Skin of body (tissue), 2 donors: ENCODE results near the gene CYP4F22. TPM values are rescaled to one million over a fixed set of nuclear protein-coding genes. Genes with fewer than 3 reads are reported as not detected.
"Not testable (repeated sequence)": the region's sequence is repeated elsewhere in the genome, so short reads cannot be mapped to it uniquely, and the experiment has no call there.

ENCODE experiments used
- DNase-seq: peaks from one replicate; lab custom pipeline; 2025; lab: John Stamatoyannopoulos, UW
- total RNA-seq: library from RNA; depleted of rRNA; stranded (reverse); fragments of >200 nt; gene quantifications from one replicate; pipeline ENCODE4 v1.2.3, GENCODE V29; 2014

The CYP4F22 gene
- total RNA-seq, result 15.2 TPM

DNA sequence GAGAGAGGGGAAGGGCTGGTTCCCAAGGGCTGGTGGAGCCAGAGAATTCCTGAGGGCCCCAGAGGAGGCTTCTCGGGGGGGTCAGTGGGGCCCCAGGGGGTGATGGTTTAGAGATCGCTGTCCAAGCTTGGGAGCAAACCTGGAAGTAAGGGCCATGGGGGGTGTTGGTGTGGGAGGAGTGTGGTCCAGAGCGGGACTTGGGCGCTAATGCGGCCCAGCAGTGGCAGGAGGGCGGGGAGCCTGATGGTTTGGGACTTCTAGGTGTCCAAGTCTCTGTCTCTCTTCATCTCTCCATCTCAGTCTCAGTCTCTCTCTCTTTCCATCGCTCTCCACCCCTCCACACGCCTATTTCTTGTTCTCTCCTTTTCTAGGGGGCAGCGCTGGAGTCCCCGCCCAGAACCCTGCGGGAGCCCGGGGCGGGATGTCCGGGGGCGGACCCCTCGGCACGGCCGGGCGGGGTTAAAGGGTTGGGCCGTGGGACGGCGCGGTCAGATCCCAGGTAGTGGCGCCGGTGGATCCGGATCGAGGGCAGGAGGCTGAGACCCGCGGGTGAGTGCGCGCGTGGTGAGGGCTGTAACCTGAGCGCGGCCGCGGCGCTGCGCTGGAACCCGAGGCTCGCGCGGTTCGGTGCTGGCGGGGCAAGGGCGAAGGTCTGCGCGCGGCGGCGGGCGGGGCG lies at the start of gene CYP4F22:
CYP4F22 (plus strand) TSS at position 491 of the 676 bp plus-strand sequence. CDS start 16,812 bp downstream, outside the sequence.
- no peak for DNase-seq

- DNase-seq, result no peak
Observed at GRCh38 chr19:15461694-15462093, 46.6 kb upstream of the CYP4F22 start.

DNA sequence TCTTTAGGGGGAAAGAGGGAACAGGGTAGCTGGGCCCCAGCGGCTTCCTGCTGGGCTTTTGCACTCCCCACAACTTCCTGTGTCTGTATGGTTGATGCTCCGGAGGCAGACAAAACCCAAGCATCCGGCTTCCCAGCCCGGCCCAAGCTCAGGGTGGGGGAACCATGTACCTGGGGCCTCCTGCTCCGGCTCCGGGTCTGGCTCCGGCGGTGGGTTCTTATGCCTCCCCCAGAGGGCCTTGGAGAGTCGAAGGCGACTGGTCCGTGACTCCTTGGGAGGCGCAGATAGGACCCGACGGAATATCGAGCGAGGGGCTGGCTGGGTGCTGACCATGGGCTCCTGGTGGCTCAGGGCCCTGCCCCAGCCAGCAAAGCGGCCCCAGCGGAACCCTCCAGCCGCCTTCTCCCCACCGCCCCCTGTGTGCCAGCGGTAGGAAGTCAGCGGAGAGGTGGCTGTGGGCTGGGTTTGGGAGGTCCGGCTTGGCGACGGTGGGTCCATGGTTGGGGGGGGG lies 44.4 kb upstream of the CYP4F22 start:
- DNase-seq, result no peak

DNA sequence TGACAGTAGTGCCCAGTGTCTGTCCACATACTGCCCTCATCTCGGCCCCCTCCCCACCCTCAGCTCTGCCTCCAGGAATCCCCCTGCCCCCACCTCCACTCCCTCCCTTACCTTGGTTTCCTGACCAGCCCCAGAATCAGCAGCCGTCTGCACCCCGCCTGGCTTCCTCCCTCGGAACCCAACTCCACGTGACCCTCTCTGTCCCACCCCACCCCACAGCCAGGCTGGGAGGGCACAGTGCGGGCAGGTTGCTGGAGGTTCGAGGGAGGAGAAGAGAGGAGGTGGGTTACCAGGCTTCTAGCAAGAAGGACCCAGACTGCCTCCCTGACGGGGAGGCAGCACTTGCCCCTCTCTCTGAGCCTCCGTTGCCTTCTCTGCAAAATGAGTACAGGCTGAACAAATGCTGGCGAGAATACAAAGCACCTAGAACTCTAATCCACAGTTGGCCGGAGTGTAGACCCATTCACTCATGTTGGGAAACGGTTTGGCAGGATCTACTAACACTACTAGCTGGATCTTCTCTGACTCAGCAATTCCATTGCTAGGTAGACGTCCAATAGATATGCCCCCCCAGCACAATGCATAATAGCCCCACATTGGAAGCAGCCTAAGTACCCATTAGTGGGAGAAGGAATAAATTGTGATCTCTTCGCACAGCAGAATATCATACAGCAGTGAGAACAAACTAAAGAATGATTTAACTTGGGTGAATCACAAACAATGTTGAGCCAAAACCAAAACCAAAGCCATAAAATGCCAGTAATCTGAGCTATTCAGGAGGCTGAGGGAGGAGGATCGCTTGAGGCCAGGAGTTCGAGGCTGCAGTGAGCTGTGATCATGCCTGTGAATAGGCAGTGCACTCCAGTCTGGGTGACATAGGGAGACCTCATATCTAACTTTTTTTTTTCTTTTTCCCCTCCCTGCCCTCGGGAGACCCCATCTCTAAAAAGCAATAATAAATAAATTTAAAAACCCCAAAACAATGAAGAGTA lies 43.6 kb upstream of the CYP4F22 start, which contains the start of gene RASAL3:
RASAL3 (minus strand) TSS at position 151 of the 992 bp plus-strand sequence. CDS start 186 bp downstream, outside the sequence.
- DNase-seq, result no peak

DNA sequence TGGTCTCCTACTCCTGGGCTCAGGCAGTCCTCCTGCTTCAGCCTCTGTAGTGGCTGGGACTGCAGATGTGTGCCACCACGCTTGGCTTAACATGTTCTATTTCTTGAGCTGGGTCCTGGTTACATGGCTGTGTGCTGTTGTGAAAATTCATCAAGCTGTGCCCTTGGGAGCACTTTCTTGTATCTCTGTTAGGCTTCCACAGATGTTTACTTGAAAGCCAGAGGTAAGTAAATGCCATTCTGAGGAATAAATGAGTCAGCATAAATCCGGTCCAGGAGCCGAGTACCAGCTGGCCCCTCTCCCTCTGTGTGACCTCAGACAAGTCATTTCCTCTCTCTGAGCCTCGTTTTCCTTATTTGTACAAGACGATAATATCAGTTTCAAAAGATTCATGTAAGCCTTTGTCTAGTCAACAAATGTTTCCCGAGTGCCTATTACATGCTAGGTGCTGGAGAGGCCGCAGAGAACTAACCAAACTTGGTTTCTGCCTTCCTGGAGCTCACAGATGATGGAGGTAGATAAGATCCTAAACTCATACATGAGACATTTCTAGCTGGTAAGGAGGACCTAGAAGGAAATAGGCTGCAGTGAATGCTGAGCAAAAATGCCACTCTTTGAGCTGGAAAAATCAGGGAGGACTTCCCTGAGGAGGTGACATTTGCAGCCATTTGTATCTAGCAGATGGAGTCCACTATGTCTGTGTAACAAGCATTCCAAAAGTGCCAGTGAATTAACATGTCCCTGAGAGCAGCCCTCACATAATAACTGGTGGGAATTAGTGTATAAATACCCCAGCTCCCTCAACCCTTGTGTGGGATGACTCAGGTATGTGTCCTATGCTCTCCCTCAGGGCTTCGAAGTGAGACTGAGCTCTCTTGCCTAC lies 41.2 kb upstream of the CYP4F22 start:
- no peak for DNase-seq

DNA sequence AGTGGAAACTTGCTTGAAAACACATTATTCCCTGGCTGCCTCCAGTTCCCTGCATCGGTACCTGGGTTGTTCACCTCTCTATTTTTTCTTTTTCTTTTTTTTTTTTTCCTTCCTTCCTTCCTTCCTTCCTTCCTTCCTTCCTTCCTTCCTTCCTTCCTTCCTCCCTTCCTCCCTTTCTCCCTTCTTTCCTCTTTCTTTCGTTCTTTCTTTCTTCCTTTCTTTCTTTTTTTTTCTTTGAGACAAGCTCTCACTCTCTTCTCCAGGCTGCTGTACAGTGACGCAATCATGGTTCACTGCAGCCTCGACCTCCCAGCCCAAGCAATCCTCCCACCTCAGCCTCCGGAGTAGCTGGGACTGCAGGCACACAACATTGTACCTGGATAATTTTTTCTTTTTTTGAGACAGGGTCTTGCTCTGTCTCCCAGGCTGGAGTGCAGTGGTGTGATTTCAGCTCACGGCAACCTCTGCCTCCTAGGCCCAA lies 40.6 kb upstream of the CYP4F22 start:
- DNase-seq, result no peak

DNA sequence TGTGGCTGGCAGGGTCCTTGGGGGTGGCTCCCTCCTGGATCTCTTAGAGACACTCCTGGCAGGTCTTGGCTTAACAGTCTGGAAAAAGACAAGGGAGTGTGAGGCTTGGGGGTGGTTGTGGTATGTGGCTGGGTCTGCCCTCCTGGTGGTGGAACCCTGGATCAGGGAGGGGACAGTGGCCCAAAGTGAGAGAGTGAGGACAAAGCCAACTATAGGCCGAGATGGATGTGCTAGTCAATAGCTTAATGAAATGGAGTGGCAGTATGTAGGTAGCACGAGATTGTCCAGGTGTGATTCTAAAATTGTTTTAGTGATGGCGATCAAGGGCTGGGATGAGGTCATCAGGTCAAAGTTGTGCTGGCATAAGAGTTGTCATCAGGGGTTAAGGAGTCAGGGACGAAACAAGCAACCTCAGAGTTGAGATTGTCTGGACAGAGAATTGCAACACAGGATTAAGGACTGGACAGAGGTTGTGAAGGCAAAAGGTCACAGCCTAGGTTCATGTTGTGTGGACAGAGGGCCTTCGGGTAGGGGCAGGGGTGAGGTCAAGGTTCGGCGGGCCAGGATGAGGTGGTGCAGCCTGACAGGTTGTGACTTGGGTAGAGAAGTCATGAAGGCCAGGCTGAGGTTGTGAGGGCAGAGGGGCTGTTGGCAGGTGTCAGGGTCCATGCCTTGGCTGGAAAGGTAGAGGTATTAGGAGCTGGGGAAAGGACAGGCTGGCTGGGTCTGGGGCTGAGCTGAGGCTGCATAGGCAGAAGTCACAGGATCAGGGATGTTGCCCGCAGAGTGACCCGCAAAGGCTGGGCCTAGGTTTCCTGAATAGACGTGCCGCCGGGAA lies 39.4 kb upstream of the CYP4F22 start:
- DNase-seq, result no peak

DNA sequence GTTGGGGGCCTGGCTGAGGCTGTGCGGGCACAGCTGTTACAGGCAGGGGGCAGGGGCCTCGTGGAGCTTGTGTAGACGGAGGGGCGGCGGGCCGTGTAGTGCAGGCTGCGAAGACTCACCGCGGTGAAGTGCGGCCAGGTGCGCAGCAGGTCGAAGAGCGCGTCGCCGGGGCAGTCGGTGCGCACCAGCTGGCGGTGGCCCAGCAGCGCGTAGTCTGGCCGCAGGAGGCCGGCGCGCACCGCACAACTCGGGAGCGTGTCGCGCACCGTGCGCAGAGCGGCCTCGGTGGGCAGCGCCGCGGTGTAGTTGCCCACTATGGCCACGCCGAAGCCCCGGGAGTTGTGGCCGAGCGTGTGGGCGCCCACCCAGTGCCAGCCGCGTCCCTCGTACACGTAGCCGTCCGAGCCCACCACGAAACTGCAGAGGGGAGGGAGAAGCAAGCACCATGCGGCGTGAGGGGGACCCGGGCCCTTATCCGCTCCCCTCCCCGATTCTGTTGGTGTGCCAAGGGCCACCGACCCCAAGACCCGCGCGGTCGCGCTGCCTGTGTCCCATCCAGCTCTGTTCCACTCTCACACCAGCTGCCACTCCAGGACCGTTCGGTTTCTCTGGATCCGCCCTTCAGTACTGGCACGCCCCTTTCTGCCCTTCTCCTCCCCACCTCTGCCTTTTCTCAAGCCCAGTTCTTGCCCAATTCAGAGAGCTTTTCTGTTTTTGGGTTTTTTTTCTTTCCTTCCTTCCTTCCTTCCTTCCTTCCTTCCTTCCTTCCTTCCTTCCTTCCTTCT lies 38.6 kb upstream of the CYP4F22 start:
- DNase-seq, result no peak

DNA sequence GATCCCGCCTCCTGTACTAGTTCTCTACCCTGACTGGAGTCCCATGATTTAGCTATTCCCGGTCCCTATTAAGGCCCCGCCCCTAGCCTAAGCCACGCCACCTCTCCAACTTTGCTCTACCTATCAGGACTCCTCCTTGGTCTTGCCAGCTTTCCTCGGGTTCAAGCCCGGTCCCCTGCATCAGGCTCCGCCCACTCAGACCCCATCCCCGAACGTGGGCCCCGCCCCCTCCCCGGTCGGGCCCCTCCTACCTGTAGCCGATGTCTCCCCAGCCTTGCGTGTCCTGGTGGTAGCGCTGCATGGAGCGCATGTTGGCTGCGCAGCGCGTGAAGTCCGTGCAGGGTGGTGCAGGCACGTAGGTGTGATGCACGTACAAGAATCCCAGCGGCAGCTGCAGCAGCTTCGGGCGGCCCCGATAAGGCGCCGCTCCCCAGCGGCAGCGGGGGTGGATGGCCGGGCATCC lies 36.7 kb upstream of the CYP4F22 start:
- no peak for DNase-seq

DNA sequence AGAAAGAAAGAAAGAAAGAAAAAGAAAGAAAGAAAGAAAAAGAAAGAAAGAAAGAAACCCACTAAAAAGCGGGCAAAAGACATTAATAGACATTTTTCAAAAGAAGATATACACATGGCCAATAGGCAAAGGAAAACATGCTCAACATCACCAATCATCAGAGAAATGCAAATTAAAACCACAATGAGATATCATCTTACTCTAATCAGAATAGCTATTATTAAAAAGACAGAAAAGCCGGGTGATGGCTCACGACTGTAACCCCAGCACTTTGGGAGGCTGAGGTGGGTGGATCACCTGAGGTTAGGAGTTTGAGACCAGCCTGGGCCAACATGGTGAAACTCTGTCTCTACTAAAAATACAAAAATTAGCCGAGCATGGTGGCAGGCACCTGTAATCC lies 34.5 kb upstream of the CYP4F22 start:
- not testable (repeated sequence) for DNase-seq

DNA sequence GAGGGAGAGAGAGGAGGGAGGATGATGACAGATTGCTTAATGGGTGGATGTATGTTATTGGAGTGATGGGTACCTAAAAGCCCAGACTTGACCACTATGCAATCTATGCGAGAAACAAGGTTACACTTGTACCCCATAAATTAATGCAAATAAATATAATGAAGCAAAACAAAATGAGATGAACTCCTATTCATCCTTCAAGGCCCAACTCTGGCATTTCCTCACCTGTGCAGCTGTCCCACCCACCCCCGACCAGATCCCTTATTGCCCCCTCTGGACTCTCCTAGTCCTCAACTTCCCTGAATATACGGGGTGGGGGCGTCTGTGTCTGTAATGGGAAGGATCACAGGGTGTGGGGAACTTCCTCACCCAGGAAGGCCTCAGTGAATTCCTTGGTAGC lies 33.2 kb upstream of the CYP4F22 start:
- DNase-seq, result no peak

- no peak for DNase-seq
Observed at GRCh38 chr19:15475611-15476010, 32.7 kb upstream of the CYP4F22 start.

- DNase-seq, result no peak
Observed at GRCh38 chr19:15476325-15476724, 32.0 kb upstream of the CYP4F22 start.

DNA sequence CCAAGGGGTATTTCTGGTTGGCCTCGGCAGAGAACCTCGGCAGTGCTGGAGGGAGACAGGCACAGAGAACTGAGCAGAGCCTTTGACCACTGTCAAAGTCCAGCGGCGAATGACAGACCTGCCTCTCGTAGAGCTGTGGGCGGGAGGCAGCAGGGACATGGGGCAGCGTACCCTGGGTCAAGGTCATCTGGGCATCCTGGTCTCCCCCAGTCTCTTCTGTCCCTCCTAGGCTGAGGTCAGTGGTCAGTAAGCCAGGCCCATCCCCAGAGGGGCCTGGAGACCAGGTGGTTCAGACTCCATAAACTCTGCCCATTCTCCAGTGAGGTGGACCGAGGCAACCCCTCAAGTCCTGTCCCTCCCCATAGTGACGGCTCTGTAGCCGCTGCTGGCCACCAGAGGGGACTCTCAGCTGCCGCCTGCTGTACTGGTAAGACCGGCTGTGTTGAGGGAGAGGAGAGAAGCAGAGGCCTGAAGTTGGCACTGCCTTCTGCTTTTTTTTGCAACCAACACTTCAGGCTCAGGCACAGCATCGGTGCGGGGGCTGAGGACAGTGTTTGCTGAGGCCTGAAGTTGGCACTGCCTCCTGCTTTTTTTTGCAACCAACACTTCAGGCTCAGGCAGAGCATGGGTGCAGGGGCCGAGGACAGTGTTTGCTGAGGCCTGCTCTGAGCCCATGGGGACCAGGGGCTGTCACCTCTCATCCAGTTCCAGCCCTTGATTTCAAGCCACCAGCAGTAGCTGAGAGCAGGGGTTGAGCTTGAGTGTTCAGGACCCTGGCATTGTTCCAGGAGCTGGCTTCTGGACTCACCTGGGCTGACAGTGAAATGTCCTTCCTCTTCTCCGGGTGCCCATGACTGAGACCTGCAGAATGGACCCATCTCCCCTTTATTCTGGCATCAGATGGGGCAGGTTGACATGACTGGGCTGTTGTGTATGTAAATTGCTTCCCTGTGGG lies 28.7 kb upstream of the CYP4F22 start, which contains the start of gene PGLYRP2:
PGLYRP2 (minus strand) TSS at position 111 of the 955 bp plus-strand sequence. CDS start 130 bp downstream, outside the sequence.
- DNase-seq, result no peak

- DNase-seq, result not testable (repeated sequence)
Observed at GRCh38 chr19:15480996-15481395, 27.3 kb upstream of the CYP4F22 start.

DNA sequence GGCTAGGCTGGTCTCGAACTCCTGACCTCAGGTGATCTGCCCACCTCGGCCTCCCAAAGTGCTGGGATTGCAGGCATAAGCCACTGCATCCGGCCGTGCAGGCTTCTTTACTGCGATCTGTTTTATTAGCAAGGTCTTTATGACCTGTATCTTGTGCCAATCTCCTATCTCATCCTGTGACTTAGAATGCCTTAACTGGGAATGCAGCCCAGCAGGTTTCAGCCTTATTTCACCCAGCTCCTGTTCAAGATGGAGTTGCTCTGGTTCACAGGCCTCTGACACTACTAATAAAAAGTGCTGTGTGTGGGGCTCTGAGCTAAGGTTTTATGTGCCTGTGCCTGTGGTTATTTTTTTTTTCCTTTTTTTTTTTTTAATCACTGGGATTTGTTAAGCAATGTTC lies 22.6 kb upstream of the CYP4F22 start:
- DNase-seq, result not testable (repeated sequence)

GRCh38 chr19:15487038-15487437 lies 21.3 kb upstream of the CYP4F22 start:
- DNase-seq, result no peak
